HepG2 (cell line): ENCODE measurements around the gene VAMP2. TPM values are rescaled to one million over a fixed set of nuclear protein-coding genes. Genes with fewer than 3 reads are reported as not detected.
A peak's percentile ranks its signal among the peaks of the same experiment; 100 is the strongest.

ENCODE experiments used
- ATF1 ChIP-seq: IDR thresholded peaks from 2 replicates; pipeline ENCODE4 v1.6.1; 2016; ENCODE audit warnings: mild to moderate bottlenecking, control low read depth
- CC2D1A ChIP-seq: sonication (generic); formaldehyde crosslinking; IDR thresholded peaks from 2 replicates; pipeline ENCODE4 v1.8.1; 2023; ENCODE audit warnings: mild to moderate bottlenecking, missing genetic modification reagents
- GPBP1L1 ChIP-seq: sonication (generic); formaldehyde crosslinking; IDR thresholded peaks from 2 replicates; pipeline ENCODE4 v1.5.0; 2020; ENCODE audit warnings: mild to moderate bottlenecking, missing genetic modification reagents
- HOMEZ ChIP-seq: IDR thresholded peaks from 2 replicates; pipeline ENCODE4 v1.6.1; 2016; ENCODE audit warnings: low read depth
- NFE2L1 ChIP-seq: sonication (generic); formaldehyde crosslinking; IDR thresholded peaks from 2 replicates; pipeline ENCODE4 v1.4.0; 2020; ENCODE audit warnings: missing genetic modification reagents, mild to moderate bottlenecking, borderline replicate concordance
- NFE2L2 ChIP-seq: fragments of 150-350 bp; IDR thresholded peaks from 2 replicates; pipeline ENCODE4 v1.6.1; 2014; ENCODE audit warnings: low read length
- PBX2 ChIP-seq: IDR thresholded peaks from 2 replicates; pipeline ENCODE4 v1.6.1; 2016; ENCODE audit warnings: control low read depth
- PRPF4 ChIP-seq: fragments of 200-400 bp; formaldehyde crosslinking; IDR thresholded peaks from 2 replicates; pipeline ENCODE4 v1.6.1; 2016; ENCODE audit warnings: low read length, low read depth; ENCODE audit not compliant: poor library complexity, severe bottlenecking
- RBM22 ChIP-seq: fragments of 200-400 bp; formaldehyde crosslinking; optimal IDR thresholded peaks from 2 replicates; pipeline ENCODE3; 2017; ENCODE audit warnings: mild to moderate bottlenecking, low read length, moderate library complexity
- RERE ChIP-seq: IDR thresholded peaks from 2 replicates; pipeline ENCODE4 v1.6.1; 2016; ENCODE audit warnings: low read depth, missing genetic modification reagents, missing compliant biosample characterization
- TFAP4 ChIP-seq: sonication (generic); IDR thresholded peaks from 2 replicates; pipeline ENCODE4 v1.6.1; 2016; ENCODE audit warnings: low read depth, borderline replicate concordance
- XBP1 ChIP-seq: sonication (generic); formaldehyde crosslinking; IDR thresholded peaks from 2 replicates; pipeline ENCODE4 v1.5.0; 2020; ENCODE audit warnings: missing genetic modification reagents
- ZFP1 ChIP-seq: IDR thresholded peaks from 2 replicates; pipeline ENCODE4 v1.6.1; 2016
- ZNF326 ChIP-seq: sonication (generic); formaldehyde crosslinking; IDR thresholded peaks from 2 replicates; pipeline ENCODE4 v1.4.0; 2020; ENCODE audit warnings: missing genetic modification reagents, borderline replicate concordance
- ZNF569 ChIP-seq: sonication (generic); formaldehyde crosslinking; IDR thresholded peaks from 2 replicates; pipeline ENCODE4 v1.5.0; 2020; ENCODE audit warnings: mild to moderate bottlenecking, missing genetic modification reagents, moderate library complexity, borderline replicate concordance
- ZNF614 ChIP-seq: IDR thresholded peaks from 2 replicates; pipeline ENCODE4 v1.6.1; 2018; ENCODE audit warnings: missing biosample characterization, missing genetic modification reagents, inconsistent platforms, borderline replicate concordance
- ZNF652 ChIP-seq: IDR thresholded peaks from 2 replicates; pipeline ENCODE4 v1.6.1; 2016; ENCODE audit warnings: low read depth, borderline replicate concordance
- ZNF713 ChIP-seq: sonication (generic); formaldehyde crosslinking; IDR thresholded peaks from 2 replicates; pipeline ENCODE4 v1.4.0; 2020; ENCODE audit warnings: mild to moderate bottlenecking, missing genetic modification reagents
- ZNF776 ChIP-seq: sonication (generic); formaldehyde crosslinking; IDR thresholded peaks from 2 replicates; pipeline ENCODE4 v1.4.0; 2020; ENCODE audit warnings: mild to moderate bottlenecking, missing genetic modification reagents
- polyA plus RNA-seq, 8 experiments: library from polyadenylated mRNA; depleted of rRNA in 3 of 8; stranded (reverse) in 7 of 8; unstranded in 1 of 8; fragments of >200 nt; fragmentation: Illumina TruSeq in 4 of 8; extraction: Trizol in 4 of 8; gene quantifications; 2 replicates each; pipeline versions ENCODE4 v1.2.1 to v1.2.3, GENCODE V29; 2011 to 2016; ENCODE audit warnings: low read depth in 4 of 8, missing spikeins in 1 of 8, mixed read lengths in 1 of 8; ENCODE audit not compliant: insufficient read depth in 1 of 8
- total RNA-seq, 5 experiments: library from RNA; depleted of rRNA; stranded (reverse); fragments of >200 nt; fragmentation: Illumina TruSeq; extraction: Trizol; gene quantifications; 2 replicates each; pipeline ENCODE4 v1.2.3, GENCODE V29; 2016; ENCODE audit warnings: low read depth in 1 of 5

The VAMP2 gene
- total and polyA plus RNA-seq, 2 of the 13 experiments (the other 11 are each of a cell fraction or from before 2014, with no cell fraction given): 3.9 to 17.2 TPM

- no peak for TF ChIP-seq NFE2L1 (CRISPR knock-in tag)
- no peak for TF ChIP-seq XBP1 (CRISPR knock-in tag)
- TF ChIP-seq ZNF326 (CRISPR knock-in tag): no peak
- no peak for TF ChIP-seq ZFP1 (CRISPR knock-in tag)
- TF ChIP-seq ZNF776 (CRISPR knock-in tag): no peak
- TF ChIP-seq HOMEZ (CRISPR knock-in tag): no peak
- TF ChIP-seq RBM22: no peak
- no peak for TF ChIP-seq TFAP4
- peak; percentile 10; the same call in 1 of the 2 replicates for TF ChIP-seq ATF1 (CRISPR knock-in tag)
- no peak for TF ChIP-seq ZNF614
- TF ChIP-seq NFE2L2: no peak
- no peak for TF ChIP-seq PBX2 (CRISPR knock-in tag)
- no peak for TF ChIP-seq ZNF713 (CRISPR knock-in tag)
- TF ChIP-seq PRPF4: no peak
- no peak for TF ChIP-seq CC2D1A
- peak; percentile 56; the same call in 1 of the 2 replicates for TF ChIP-seq RERE (CRISPR knock-in tag)
- no peak for TF ChIP-seq GPBP1L1 (CRISPR knock-in tag)
- no peak for TF ChIP-seq ZNF652 (CRISPR knock-in tag)
- no peak for TF ChIP-seq ZNF569
Observed at GRCh38 chr17:8210761-8211458, 48.2 kb upstream of the VAMP2 start (continued).
